Neutrophil (primary cell): Measurements from ENCODE around the gene EXD1.

ENCODE experiments used
- H3K27ac ChIP-seq: fragments of 200-600 bp; sonication (generic); 2 replicates; pipeline ENCODE4 v1.5.1; 2016; ENCODE audit warnings: mild to moderate bottlenecking, moderate library complexity
- H3K27me3 ChIP-seq: fragments of 200-600 bp; sonication (generic); 2 replicates; pipeline ENCODE4 v1.6.0; 2016; ENCODE audit warnings: mild to moderate bottlenecking
- H3K36me3 ChIP-seq: fragments of 200-600 bp; sonication (generic); 2 replicates; pipeline ENCODE4 v1.5.1; 2017
- H3K4me1 ChIP-seq, 2 experiments: fragments of 200-600 bp in 1 of 2; sonication (generic) in 1 of 2; 1 replicate in 1 of 2; 2 replicates in 1 of 2; pipeline versions ENCODE4 v1.5.1 to v1.6.1; 2013 to 2016; ENCODE audit warnings: low read depth in 1 of 2, low read length in 1 of 2, mild to moderate bottlenecking in 1 of 2, moderate library complexity in 1 of 2; ENCODE audit not compliant: control insufficient read depth in 1 of 2, insufficient read depth in 1 of 2
- H3K4me3 ChIP-seq, 2 experiments: fragments of 200-600 bp in 1 of 2; sonication (generic) in 1 of 2; 1 replicate in 1 of 2; 2 replicates in 1 of 2; pipeline ENCODE4 v1.5.1; 2013 to 2016; ENCODE audit warnings: low read depth in 1 of 2, low read length in 1 of 2, mild to moderate bottlenecking in 1 of 2, moderate library complexity in 1 of 2
- H3K9me3 ChIP-seq: fragments of 200-600 bp; sonication (generic); 2 replicates; pipeline ENCODE4 v1.5.1; 2016
- CTCF ChIP-seq: fragments of 200-600 bp; sonication (generic); IDR thresholded peaks from 2 replicates; pipeline ENCODE4 v1.5.1; 2016; ENCODE audit warnings: antibody characterized with exemption

EXD1 gene

GRCh38 chr15:41133454-41133853, 97.1 kb downstream of the EXD1 start:
- no peak for TF ChIP-seq CTCF
- no peaks in the 10 kb centered on the region for H3K27me3 ChIP-seq
- H3K27ac ChIP-seq = no peak overlapping the region
- H3K4me1 ChIP-seq = no peaks in the 10 kb centered on the region
- no peak overlapping the region for H3K4me3 ChIP-seq
- H3K36me3 ChIP-seq = no peaks in the 10 kb centered on the region
- no peaks in the 10 kb centered on the region for H3K9me3 ChIP-seq
